Keratinocyte (primary cell): ENCODE measurements around the gene CFAP69. TPM values are rescaled to one million over a fixed set of nuclear protein-coding genes. Genes with fewer than 3 reads are reported as not detected.

Experiments used
- DNase-seq: peaks from one replicate; pipeline ENCODE4 v3.0.0-alpha.2; 2011; ENCODE audit warnings: low read depth, missing footprints, low spot score
- FAIRE-seq: peaks from 2 replicates; lab custom pipeline; 2011; peaks lifted over from hg19 to GRCh38; lab: Jason Lieb, UNC
- H2AFZ ChIP-seq: 2 replicates; pipeline ENCODE4 v1.6.0; 2012; ENCODE audit warnings: low read length, control low read depth, inconsistent platforms; ENCODE audit not compliant: control insufficient read depth
- H3K27ac ChIP-seq: 2 replicates; pipeline ENCODE4 v1.5.1; 2011; ENCODE audit warnings: low read length; ENCODE audit not compliant: control insufficient read depth, insufficient read depth
- H3K27me3 ChIP-seq: 3 replicates; pipeline ENCODE4 v1.6.0; 2011; ENCODE audit warnings: low read length; ENCODE audit not compliant: control insufficient read depth, insufficient read depth; ENCODE audit errors: extremely low read depth
- H3K36me3 ChIP-seq, 2 experiments: 2 replicates in 1 of 2; 3 replicates in 1 of 2; pipeline ENCODE4 v1.5.1; 2011; ENCODE audit warnings: low read length in 2 of 2, mild to moderate bottlenecking in 1 of 2; ENCODE audit not compliant: control insufficient read depth in 2 of 2, insufficient read depth in 2 of 2; ENCODE audit errors: extremely low read depth in 1 of 2
- H3K4me1 ChIP-seq: 3 replicates; pipeline ENCODE4 v1.5.1; 2011; ENCODE audit warnings: low read length; ENCODE audit not compliant: control insufficient read depth, insufficient read depth; ENCODE audit errors: extremely low read depth
- H3K4me2 ChIP-seq: 3 replicates; pipeline ENCODE4 v1.6.0; 2011; ENCODE audit warnings: low read depth, low read length; ENCODE audit not compliant: control insufficient read depth, insufficient read depth; ENCODE audit errors: extremely low read depth
- H3K4me3 ChIP-seq, 3 experiments: fragments of 200-600 bp in 1 of 3; sonication (generic) in 1 of 3; 2 replicates in 2 of 3; 3 replicates in 1 of 3; pipeline ENCODE4 v1.5.1; 2011 to 2016; ENCODE audit warnings: low read length in 3 of 3, mild to moderate bottlenecking in 3 of 3, control low read depth in 2 of 3, inconsistent platforms in 1 of 3, low read depth in 1 of 3, mixed read lengths in 1 of 3, mixed run types in 1 of 3, moderate library complexity in 1 of 3; ENCODE audit not compliant: control insufficient read depth in 2 of 3, insufficient read depth in 2 of 3; ENCODE audit errors: extremely low read depth in 1 of 3
- H3K79me2 ChIP-seq: 2 replicates; pipeline ENCODE4 v1.6.0; 2012; ENCODE audit warnings: low read length; ENCODE audit not compliant: control insufficient read depth, insufficient read depth
- H3K9ac ChIP-seq: 3 replicates; pipeline ENCODE4 v1.6.0; 2011; ENCODE audit warnings: low read length; ENCODE audit not compliant: control insufficient read depth, insufficient read depth; ENCODE audit errors: extremely low read depth
- H3K9me1 ChIP-seq: 3 replicates; pipeline ENCODE4 v1.6.0; 2011; ENCODE audit warnings: low read length; ENCODE audit not compliant: control insufficient read depth, insufficient read depth; ENCODE audit errors: extremely low read depth
- H3K9me3 ChIP-seq: 2 replicates; pipeline ENCODE4 v1.5.1; 2012; ENCODE audit warnings: low read depth, low read length; ENCODE audit not compliant: control insufficient read depth
- H4K20me1 ChIP-seq: 3 replicates; pipeline ENCODE4 v1.6.0; 2011; ENCODE audit warnings: low read length; ENCODE audit not compliant: control insufficient read depth, insufficient read depth; ENCODE audit errors: extremely low read depth
- EZH2 ChIP-seq: IDR thresholded peaks from one replicate; pipeline ENCODE4 v1.6.1; 2012; ENCODE audit warnings: inconsistent platforms, mild to moderate bottlenecking, low read length, moderate library complexity
- dilution Hi-C: fragments of 300-500 bp; cut with MboI; formaldehyde crosslinking; loops from one replicate; pipeline ENCODE4 v1.7.0; 2020; ENCODE audit warnings: low sequenced_read_pairs; ENCODE audit not compliant: extremely low pct_ligation_motif_present
- polyA plus RNA-seq, 5 experiments: library from polyadenylated mRNA; depleted of rRNA in 3 of 5; stranded (reverse) in 3 of 5; stranded (forward) in 1 of 5; unstranded in 1 of 5; fragments of >200 nt; gene quantifications; 1 replicate in 1 of 5; 2 replicates in 3 of 5; 3 replicates in 1 of 5; pipeline versions ENCODE4 v1.2.1 to v1.2.3, GENCODE V29; 2011 to 2012; ENCODE audit warnings: missing spikeins in 2 of 5, low read depth in 1 of 5, low replicate concordance in 1 of 5
- TF ChIP-seq, protein P1 (sequence below), 3 experiments: IDR thresholded peaks in 1 of 3; conservative IDR thresholded peaks in 1 of 3; optimal IDR thresholded peaks in 1 of 3; 2 replicates in 2 of 3; 3 replicates in 1 of 3; pipeline versions ENCODE3 to v1.5.1; 2011; ENCODE audit warnings: low read length in 3 of 3, mild to moderate bottlenecking in 3 of 3, moderate library complexity in 2 of 3, control low read depth in 1 of 3, inconsistent platforms in 1 of 3; ENCODE audit not compliant: insufficient read depth in 2 of 3; ENCODE audit errors: extremely low read depth in 1 of 3

The CFAP69 gene
- polyA plus RNA-seq, 1 donor (not counting 4 experiments of a cell fraction or from before 2014, with no cell fraction given) = 1.6 TPM

DNA sequence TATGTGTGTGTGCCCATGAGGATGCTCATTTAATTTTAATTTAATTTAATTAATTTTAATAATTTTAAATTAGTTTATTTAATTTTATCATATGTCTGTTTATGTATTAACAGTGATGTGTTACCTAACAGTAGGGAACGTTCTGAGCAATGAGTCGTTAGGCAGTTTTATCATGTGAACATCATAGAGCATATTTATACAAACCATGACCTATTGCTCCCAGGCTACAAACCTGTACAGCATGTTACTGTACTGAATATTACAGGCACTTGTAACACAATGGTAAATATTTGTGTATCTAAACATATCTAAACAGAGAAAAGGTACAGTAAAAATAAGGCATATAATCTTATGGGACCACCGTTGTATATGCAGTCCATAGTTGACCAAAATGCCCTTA lies 13.7 kb upstream of the CFAP69 start:
- FAIRE-seq = no peak
- dilution Hi-C loops = no loop called here
- H3K9me3 ChIP-seq = no peaks in the 10 kb centered on the region
- H3K4me1 ChIP-seq = no peaks in the 10 kb centered on the region
- H3K27me3 ChIP-seq = no peaks in the 10 kb centered on the region
- H4K20me1 ChIP-seq = no peaks in the 10 kb centered on the region
- H2AFZ ChIP-seq = no peak overlapping the region
- H3K9ac ChIP-seq = no peak overlapping the region
- no peak overlapping the region for H3K27ac ChIP-seq
- H3K79me2 ChIP-seq = no peaks in the 10 kb centered on the region
- no peak for DNase-seq
- H3K4me3 ChIP-seq = no peak overlapping the region
- no peak overlapping the region for H3K4me2 ChIP-seq
- no peak for TF ChIP-seq EZH2
- TF ChIP-seq, protein P1, sequence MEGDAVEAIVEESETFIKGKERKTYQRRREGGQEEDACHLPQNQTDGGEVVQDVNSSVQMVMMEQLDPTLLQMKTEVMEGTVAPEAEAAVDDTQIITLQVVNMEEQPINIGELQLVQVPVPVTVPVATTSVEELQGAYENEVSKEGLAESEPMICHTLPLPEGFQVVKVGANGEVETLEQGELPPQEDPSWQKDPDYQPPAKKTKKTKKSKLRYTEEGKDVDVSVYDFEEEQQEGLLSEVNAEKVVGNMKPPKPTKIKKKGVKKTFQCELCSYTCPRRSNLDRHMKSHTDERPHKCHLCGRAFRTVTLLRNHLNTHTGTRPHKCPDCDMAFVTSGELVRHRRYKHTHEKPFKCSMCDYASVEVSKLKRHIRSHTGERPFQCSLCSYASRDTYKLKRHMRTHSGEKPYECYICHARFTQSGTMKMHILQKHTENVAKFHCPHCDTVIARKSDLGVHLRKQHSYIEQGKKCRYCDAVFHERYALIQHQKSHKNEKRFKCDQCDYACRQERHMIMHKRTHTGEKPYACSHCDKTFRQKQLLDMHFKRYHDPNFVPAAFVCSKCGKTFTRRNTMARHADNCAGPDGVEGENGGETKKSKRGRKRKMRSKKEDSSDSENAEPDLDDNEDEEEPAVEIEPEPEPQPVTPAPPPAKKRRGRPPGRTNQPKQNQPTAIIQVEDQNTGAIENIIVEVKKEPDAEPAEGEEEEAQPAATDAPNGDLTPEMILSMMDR (optimal IDR thresholded peaks at IDR 0.05 in 1 of 3, IDR thresholded peaks at IDR 0.05 in 1 of 3, conservative IDR thresholded peaks at IDR 0.05 in 1 of 3; ENCODE audit: extremely low read depth in 1 of 3, insufficient read depth in 2 of 3, low read length in 3 of 3) = no peak
- H3K9me1 ChIP-seq = no peaks in the 10 kb centered on the region
- no peaks in the 10 kb centered on the region for H3K36me3 ChIP-seq

DNA sequence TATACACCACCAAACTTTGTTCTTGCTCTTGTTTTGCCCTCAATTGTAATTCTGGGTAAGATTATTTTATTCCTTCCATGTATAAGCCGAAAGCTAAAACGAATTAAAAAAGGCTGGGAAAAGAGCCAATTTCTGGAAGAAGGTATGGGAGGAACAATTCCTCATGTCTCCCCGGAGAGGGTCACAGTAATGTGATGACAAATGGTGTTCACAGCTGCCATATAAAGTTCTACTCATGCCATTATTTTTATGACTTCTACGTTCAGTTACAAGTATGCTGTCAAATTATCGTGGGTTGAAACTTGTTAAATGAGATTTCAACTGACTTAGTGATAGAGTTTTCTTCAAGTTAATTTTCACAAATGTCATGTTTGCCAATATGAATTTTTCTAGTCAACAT lies 12.5 kb upstream of the CFAP69 start:
- Histone ChIP-seq H3K36me3 (no peaks in the 10 kb centered on the region), H3K27me3 (no peaks in the 10 kb centered on the region), H3K9me3 (no peaks in the 10 kb centered on the region), H3K4me2 (no peak overlapping the region), H3K79me2 (no peaks in the 10 kb centered on the region), H3K27ac (no peak overlapping the region), H2AFZ (no peak overlapping the region), H3K4me3 (no peak overlapping the region), H3K9ac (no peak overlapping the region), H3K4me1 (no peaks in the 10 kb centered on the region), H4K20me1 (no peaks in the 10 kb centered on the region), H3K9me1 (no peaks in the 10 kb centered on the region)
- no peak for TF ChIP-seq EZH2
- TF ChIP-seq, protein P1 (optimal IDR thresholded peaks at IDR 0.05 in 1 of 3, IDR thresholded peaks at IDR 0.05 in 1 of 3, conservative IDR thresholded peaks at IDR 0.05 in 1 of 3; ENCODE audit: extremely low read depth in 1 of 3, insufficient read depth in 2 of 3, low read length in 3 of 3) = no peak
- no peak for DNase-seq
- FAIRE-seq = no peak
- dilution Hi-C loops = no loop called here
